B cell (primary cell): ENCODE data around the gene MBD3. TPM values are rescaled to one million over a fixed set of nuclear protein-coding genes. Genes with fewer than 3 reads are reported as not detected.

Source experiments
- ATAC-seq: fragments of 200-7000 bp; cut with Tn5 transposase; one replicate; pipeline ENCODE4 v1.10.0; 2021; ENCODE audit warnings: low read depth, mild to moderate bottlenecking, moderate number of reproducible peaks, moderate library complexity
- CTCF ChIA-PET: fragments of 350-600 bp; sonication (Branson Sonifier 250); formaldehyde crosslinking; loops from one replicate; lab custom pipeline; 2021; ENCODE audit warnings: antibody characterized with exemption, inconsistent platforms; lab: Charles Lee
- POLR2A ChIA-PET: fragments of 350-600 bp; sonication (Branson Sonifier 250); formaldehyde crosslinking; loops from one replicate; lab custom pipeline; 2021; ENCODE audit warnings: antibody characterized with exemption; lab: Charles Lee
- DNase-seq: peaks from one replicate; pipeline ENCODE4 v3.0.0; 2013
- H2AFZ ChIP-seq: 2 replicates; pipeline ENCODE4 v1.6.1; 2012; ENCODE audit warnings: mild to moderate bottlenecking, low read depth, low read length; ENCODE audit not compliant: insufficient read depth, poor library complexity, severe bottlenecking
- H3K27ac ChIP-seq, 2 donors: 1 replicate in 1 of 2; 2 replicates in 1 of 2; pipeline ENCODE4 v1.5.1; 2012 to 2013; ENCODE audit warnings: low read length in 2 of 2, mild to moderate bottlenecking in 2 of 2, moderate library complexity in 1 of 2
- H3K27me3 ChIP-seq, 4 experiments: fragments of 200-600 bp in 1 of 4; sonication (generic) in 1 of 4; replicated peaks in 1 of 4; 1 replicate in 2 of 4; 2 replicates in 2 of 4; pipeline versions ENCODE4 v1.6.1 to v1.7.0; 2013 to 2016; ENCODE audit warnings: low read length in 3 of 4, mild to moderate bottlenecking in 2 of 4, mixed read lengths in 1 of 4, moderate library complexity in 1 of 4; ENCODE audit not compliant: insufficient read depth in 4 of 4, control insufficient read depth in 3 of 4; ENCODE audit errors: control extremely low read depth in 1 of 4
- H3K36me3 ChIP-seq, 2 experiments: replicated peaks in 1 of 2; 1 replicate in 1 of 2; 2 replicates in 1 of 2; pipeline versions ENCODE4 v1.6.1 to v1.7.1; 2013; ENCODE audit warnings: low read length in 1 of 2; ENCODE audit not compliant: insufficient read depth in 2 of 2, control insufficient read depth in 1 of 2; ENCODE audit errors: control extremely low read depth in 1 of 2, extremely low read depth in 1 of 2
- H3K4me1 ChIP-seq, 2 donors: fragments of 200-600 bp in 1 of 2; sonication (generic) in 1 of 2; 1 replicate in 1 of 2; 2 replicates in 1 of 2; pipeline versions ENCODE4 v1.5.1 to v1.6.1; 2013 to 2017; ENCODE audit warnings: low read length in 2 of 2; ENCODE audit not compliant: control insufficient read depth in 2 of 2, insufficient read depth in 2 of 2
- H3K4me2 ChIP-seq: replicated peaks from 2 replicates; pipeline ENCODE3; 2012; ENCODE audit warnings: mild to moderate bottlenecking, low read depth, low read length; ENCODE audit not compliant: poor library complexity, severe bottlenecking
- H3K4me3 ChIP-seq, 5 experiments: fragments of 200-600 bp in 1 of 5; sonication (generic) in 1 of 5; 1 replicate in 3 of 5; 2 replicates in 2 of 5; pipeline versions ENCODE4 v1.5.1 to v1.7.0; 2011 to 2016; ENCODE audit warnings: low read length in 4 of 5, mild to moderate bottlenecking in 4 of 5, low read depth in 2 of 5, control low read depth in 1 of 5, moderate library complexity in 1 of 5; ENCODE audit not compliant: insufficient read depth in 1 of 5; ENCODE audit errors: control extremely low read depth in 1 of 5, extremely low read depth in 1 of 5
- H3K79me2 ChIP-seq: fragments of 200-600 bp; sonication (generic); one replicate; pipeline ENCODE4 v1.6.0; 2016; ENCODE audit warnings: low read length; ENCODE audit not compliant: control insufficient read depth, insufficient read depth
- H3K9ac ChIP-seq: fragments of 200-600 bp; sonication (generic); 2 replicates; pipeline ENCODE4 v1.6.1; 2017; ENCODE audit warnings: mild to moderate bottlenecking, low read length, moderate library complexity
- H3K9me3 ChIP-seq, 3 donors: one replicate each; pipeline versions ENCODE4 v1.6.1 to v1.7.1; 2013; ENCODE audit warnings: low read length in 2 of 3; ENCODE audit not compliant: control insufficient read depth in 2 of 3, insufficient read depth in 1 of 3; ENCODE audit errors: control extremely low read depth in 1 of 3
- H4K20me1 ChIP-seq: 2 replicates; pipeline ENCODE4 v1.6.0; 2012; ENCODE audit warnings: mild to moderate bottlenecking, low read length; ENCODE audit not compliant: insufficient read depth, control insufficient read depth, poor library complexity, severe bottlenecking
- H3K27ac Mint-ChIP-seq: one replicate; pipeline ENCODE4 v1.8.0; 2021; ENCODE audit warnings: mixed read lengths
- H3K27me3 Mint-ChIP-seq: one replicate; pipeline ENCODE4 v1.8.0; 2021; ENCODE audit warnings: mixed read lengths
- H3K4me1 Mint-ChIP-seq: one replicate; pipeline ENCODE4 v1.8.0; 2021; ENCODE audit warnings: mixed read lengths
- H3K4me3 Mint-ChIP-seq: one replicate; pipeline ENCODE4 v1.8.0; 2021; ENCODE audit warnings: mixed read lengths
- H3K9me3 Mint-ChIP-seq: one replicate; pipeline ENCODE4 v1.8.0; 2022; ENCODE audit warnings: mixed read lengths; ENCODE audit not compliant: insufficient read depth
- EZH2 ChIP-seq: IDR thresholded peaks from 2 replicates; pipeline ENCODE4 v1.6.1; 2012; ENCODE audit warnings: borderline replicate concordance, low read depth, mild to moderate bottlenecking, moderate library complexity, low read length; ENCODE audit not compliant: insufficient read depth, poor library complexity, severe bottlenecking
- WGBS: methylation state at CpG from one replicate; pipeline ENCODE4 v1.1.5; 2013; ENCODE audit warnings: missing lambda C conversion rate; ENCODE audit not compliant: insufficient coverage; 5-methylcytosine and 5-hydroxymethylcytosine counted together
- intact Hi-C: fragments of 100-400 bp; cut with micrococcal nuclease; formaldehyde crosslinking; loops from one replicate; pipeline ENCODE4 v1.10.0; 2022
- polyA plus RNA-seq: library from polyadenylated mRNA; depleted of rRNA; stranded (reverse); fragments of >200 nt; gene quantifications from 2 replicates; pipeline ENCODE4 v1.2.3, GENCODE V29; 2012
- total RNA-seq, 2 donors: library from RNA; stranded (reverse); fragments of 120-200 nt in 1 of 2; gene quantifications; 1 replicate in 1 of 2; 2 replicates in 1 of 2; pipeline versions ENCODE4 v1.2.3 to v1.2.4, GENCODE V29; 2013 to 2022
- TF ChIP-seq, protein P1 (sequence below): fragments of 200-600 bp; IDR thresholded peaks from one replicate; pipeline ENCODE4 v1.8.0; 2022; ENCODE audit warnings: antibody characterized with exemption, mild to moderate bottlenecking

Gene MBD3
- total and polyA plus RNA-seq, 2 donors (not counting 1 experiment from before 2014, with no cell fraction given) = 48.1 to 84.6 TPM

DNA sequence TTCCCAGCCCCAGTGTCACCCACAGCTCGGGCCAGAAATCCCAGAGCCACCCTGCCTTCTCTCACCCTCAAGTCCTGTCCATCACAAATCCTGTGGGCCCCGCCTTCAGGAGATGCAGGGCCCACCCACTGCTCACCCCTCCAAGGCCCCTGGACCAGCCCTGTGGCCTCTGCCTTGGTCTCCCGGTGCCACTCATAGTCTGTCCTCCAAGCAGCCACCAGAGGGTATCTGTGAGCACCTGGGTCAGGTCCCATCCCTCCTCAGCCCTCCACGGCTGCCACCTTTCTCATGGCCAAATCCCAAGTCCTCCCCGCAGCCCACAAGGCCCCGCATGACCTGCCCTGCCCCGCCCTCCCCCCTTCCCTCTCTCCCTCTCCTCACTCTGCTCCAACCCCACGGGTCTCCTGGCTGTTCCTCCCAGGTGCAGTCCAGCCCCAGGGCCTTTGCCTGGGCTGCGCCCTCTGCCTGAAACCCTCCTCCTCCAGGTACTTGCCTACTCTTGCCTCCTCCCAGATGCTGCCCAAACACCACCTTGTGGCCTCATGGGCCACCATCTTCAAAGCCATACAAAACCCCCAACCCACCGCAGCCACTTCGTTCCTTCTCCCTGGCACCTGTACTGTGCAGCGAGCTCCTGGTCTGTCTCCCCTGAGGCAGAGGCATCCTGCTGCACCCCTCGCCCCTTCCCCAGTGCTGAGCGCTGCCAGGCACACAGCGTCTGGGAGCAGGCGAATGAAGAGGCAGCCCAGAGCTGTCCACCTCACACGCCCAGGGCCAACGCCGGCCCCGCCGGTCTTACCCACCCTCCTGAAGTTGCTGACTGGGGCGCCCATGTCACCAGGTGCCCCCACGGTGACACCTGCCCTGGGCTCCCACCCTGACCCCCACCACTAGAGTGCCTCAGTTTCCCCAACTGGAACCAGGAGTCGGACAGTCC is 25.8 kb upstream of the MBD3 start:
- H4K20me1 ChIP-seq = peaks cover 98% of the 10 kb centered on the region
- TF ChIP-seq, protein P1, sequence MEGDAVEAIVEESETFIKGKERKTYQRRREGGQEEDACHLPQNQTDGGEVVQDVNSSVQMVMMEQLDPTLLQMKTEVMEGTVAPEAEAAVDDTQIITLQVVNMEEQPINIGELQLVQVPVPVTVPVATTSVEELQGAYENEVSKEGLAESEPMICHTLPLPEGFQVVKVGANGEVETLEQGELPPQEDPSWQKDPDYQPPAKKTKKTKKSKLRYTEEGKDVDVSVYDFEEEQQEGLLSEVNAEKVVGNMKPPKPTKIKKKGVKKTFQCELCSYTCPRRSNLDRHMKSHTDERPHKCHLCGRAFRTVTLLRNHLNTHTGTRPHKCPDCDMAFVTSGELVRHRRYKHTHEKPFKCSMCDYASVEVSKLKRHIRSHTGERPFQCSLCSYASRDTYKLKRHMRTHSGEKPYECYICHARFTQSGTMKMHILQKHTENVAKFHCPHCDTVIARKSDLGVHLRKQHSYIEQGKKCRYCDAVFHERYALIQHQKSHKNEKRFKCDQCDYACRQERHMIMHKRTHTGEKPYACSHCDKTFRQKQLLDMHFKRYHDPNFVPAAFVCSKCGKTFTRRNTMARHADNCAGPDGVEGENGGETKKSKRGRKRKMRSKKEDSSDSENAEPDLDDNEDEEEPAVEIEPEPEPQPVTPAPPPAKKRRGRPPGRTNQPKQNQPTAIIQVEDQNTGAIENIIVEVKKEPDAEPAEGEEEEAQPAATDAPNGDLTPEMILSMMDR = peak; percentile 37
- no peak for TF ChIP-seq EZH2
- H3K4me2 ChIP-seq = peak overlapping the region; percentile 17
- POLR2A ChIA-PET = interaction anchor here (0.9 kb wide), 1 partner anchor 34 kb away, joined by 3 read pairs; the partner anchor contains the start of gene TCF3
- H3K27ac Mint-ChIP-seq = peak overlapping the region; percentile 62
- ATAC-seq (peak; percentile 65), DNase-seq (peak; percentile 49)
- no peaks in the 10 kb centered on the region for H3K9me3 Mint-ChIP-seq
- peaks cover 33% of the 10 kb centered on the region for H3K4me1 Mint-ChIP-seq
- intact Hi-C loops = loop anchor here (1.0 kb wide), 1 partner anchor 13 kb away; the partner anchor contains the start of gene UQCR11
- H3K79me2 ChIP-seq = peaks cover 44% of the 10 kb centered on the region
- H3K9ac ChIP-seq = no peak overlapping the region
- no peak overlapping the region for H2AFZ ChIP-seq
- no peaks in the 10 kb centered on the region for H3K9me3 ChIP-seq
- H3K27ac ChIP-seq = peak overlapping the region in 1 of 2 donors; percentile 28
- H3K4me1 ChIP-seq = peaks cover 19 to 42% of the 10 kb centered on the region in 2 donors
- WGBS = 88% methylated on average over 24 of the region's 24 CpGs
- no peak overlapping the region for H3K4me3 ChIP-seq
- peak overlapping the region; percentile 7 for H3K4me3 Mint-ChIP-seq
- no peaks in the 10 kb centered on the region for H3K27me3 Mint-ChIP-seq
- no peaks in the 10 kb centered on the region for H3K27me3 ChIP-seq
- CTCF ChIA-PET = interaction anchor here (0.9 to 3.7 kb wide), 7 partner anchors 13 to 152 kb away, joined by 3 to 12 read pairs (median 5); no protein-coding TSS in a partner anchor
- H3K36me3 ChIP-seq = peaks cover 0 to 78% of the 10 kb centered on the region in 2 experiments
